22Rv1 (cell line): ENCODE measurements around the gene TMEM18.

ENCODE experiments used
- H3K27ac ChIP-seq: fragments of 450-650 bp; 2 replicates; pipeline ENCODE4 v1.5.1; 2017
- ZFX ChIP-seq: fragments of 450-650 bp; IDR thresholded peaks from 2 replicates; pipeline ENCODE4 v1.6.1; 2017; ENCODE audit warnings: antibody characterized with exemption, borderline replicate concordance
- TF ChIP-seq, protein P1 (sequence below): fragments of 450-650 bp; IDR thresholded peaks from 2 replicates; pipeline ENCODE4 v1.5.1; 2017; ENCODE audit warnings: mild to moderate bottlenecking

The TMEM18 gene

GRCh38 chr2:631741-632140, 45.5 kb downstream of the TMEM18 start:
- H3K27ac ChIP-seq: no peak overlapping the region
- no peak for TF ChIP-seq ZFX
- TF ChIP-seq, protein P1, sequence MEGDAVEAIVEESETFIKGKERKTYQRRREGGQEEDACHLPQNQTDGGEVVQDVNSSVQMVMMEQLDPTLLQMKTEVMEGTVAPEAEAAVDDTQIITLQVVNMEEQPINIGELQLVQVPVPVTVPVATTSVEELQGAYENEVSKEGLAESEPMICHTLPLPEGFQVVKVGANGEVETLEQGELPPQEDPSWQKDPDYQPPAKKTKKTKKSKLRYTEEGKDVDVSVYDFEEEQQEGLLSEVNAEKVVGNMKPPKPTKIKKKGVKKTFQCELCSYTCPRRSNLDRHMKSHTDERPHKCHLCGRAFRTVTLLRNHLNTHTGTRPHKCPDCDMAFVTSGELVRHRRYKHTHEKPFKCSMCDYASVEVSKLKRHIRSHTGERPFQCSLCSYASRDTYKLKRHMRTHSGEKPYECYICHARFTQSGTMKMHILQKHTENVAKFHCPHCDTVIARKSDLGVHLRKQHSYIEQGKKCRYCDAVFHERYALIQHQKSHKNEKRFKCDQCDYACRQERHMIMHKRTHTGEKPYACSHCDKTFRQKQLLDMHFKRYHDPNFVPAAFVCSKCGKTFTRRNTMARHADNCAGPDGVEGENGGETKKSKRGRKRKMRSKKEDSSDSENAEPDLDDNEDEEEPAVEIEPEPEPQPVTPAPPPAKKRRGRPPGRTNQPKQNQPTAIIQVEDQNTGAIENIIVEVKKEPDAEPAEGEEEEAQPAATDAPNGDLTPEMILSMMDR: no peak

- TF ChIP-seq, protein P1: no peak
- TF ChIP-seq ZFX: no peak
Observed at GRCh38 chr2:630451-631320, 46.5 kb downstream of the TMEM18 start.

DNA sequence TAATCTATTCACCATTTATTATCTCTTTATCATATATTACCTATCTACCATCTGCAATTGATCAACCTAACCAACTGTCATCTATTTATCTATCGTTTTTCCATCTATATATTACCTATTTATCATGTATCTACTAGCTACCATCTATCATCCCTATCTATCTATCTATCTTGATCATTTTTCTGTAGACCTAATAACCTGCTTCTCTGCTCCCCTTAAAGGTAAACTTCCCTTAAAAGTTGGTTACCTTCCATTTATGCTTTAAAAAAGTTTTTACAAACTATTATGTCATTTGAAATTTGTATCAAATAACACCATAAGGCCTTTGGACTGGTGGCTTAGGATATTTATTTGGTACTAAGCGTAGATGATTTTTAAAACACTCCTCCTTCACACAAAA, 47.2 kb downstream of the TMEM18 start:
- no peak overlapping the region for H3K27ac ChIP-seq
- TF ChIP-seq, protein P1: no peak
- no peak for TF ChIP-seq ZFX

More at GRCh38 chr2:630451-631320, 46.5 kb downstream of the TMEM18 start:
- H3K27ac ChIP-seq: no peak overlapping the region

DNA sequence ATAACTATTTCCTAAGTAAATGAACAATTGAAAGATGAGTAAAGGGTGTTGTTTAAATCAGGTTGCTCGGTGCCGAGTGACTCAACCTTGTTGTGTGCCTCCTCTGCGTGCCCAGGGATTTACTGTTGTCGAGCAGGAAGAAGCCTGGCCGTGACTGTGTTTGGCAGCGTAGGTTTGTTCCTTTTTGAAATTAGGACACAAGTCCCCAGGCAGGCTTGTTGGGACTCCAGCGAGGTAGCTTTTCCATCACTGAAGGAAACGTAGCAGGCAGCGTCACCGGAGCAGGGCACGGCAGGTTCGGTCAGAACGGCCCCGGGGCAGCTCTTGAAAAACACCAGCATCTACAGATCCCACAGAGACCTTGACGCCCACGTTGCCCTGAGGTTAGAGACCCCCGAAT, 48.6 kb downstream of the TMEM18 start:
- TF ChIP-seq ZFX: no peak
- TF ChIP-seq, protein P1: no peak
- H3K27ac ChIP-seq: no peak overlapping the region

- TF ChIP-seq, protein P1: no peak
- TF ChIP-seq ZFX: no peak
- no peak overlapping the region for H3K27ac ChIP-seq
Observed at GRCh38 chr2:627926-628560, 49.2 kb downstream of the TMEM18 start.

DNA sequence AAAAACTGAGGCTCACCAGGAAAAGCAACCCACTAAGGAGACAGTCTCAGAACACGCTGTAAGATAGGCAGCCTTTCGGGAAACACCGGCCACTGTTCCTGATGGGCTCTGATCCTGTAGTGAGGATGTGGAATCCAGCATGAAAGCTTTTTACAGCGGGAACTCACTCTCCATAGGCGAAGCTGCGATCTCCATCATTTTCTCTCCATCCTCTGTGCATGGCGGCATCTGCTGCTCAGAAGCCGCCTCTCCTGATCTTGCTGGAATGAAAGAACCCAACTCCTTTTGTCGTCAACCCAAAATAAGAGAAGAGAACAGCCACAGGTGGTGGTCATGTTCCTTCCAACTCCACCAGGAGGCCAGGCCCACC, 49.9 kb downstream of the TMEM18 start:
- no peak overlapping the region for H3K27ac ChIP-seq

More for the DNA sequence above, 49.9 kb downstream of the TMEM18 start:
- TF ChIP-seq, protein P1: no peak
- no peak for TF ChIP-seq ZFX
